NOMO-1 (cell line): ENCODE measurements around the gene FGR.

Source experiments
- DNase-seq, 2 experiments: peaks; one replicate each; lab custom pipeline; 2025; ENCODE audit not compliant: unreplicated experiment in 2 of 2; lab: John Stamatoyannopoulos, UW

FGR gene

GRCh38 chr1:27590917-27591508 lies 44.0 kb downstream of the FGR start:
- DNase-seq, result no peak

DNA sequence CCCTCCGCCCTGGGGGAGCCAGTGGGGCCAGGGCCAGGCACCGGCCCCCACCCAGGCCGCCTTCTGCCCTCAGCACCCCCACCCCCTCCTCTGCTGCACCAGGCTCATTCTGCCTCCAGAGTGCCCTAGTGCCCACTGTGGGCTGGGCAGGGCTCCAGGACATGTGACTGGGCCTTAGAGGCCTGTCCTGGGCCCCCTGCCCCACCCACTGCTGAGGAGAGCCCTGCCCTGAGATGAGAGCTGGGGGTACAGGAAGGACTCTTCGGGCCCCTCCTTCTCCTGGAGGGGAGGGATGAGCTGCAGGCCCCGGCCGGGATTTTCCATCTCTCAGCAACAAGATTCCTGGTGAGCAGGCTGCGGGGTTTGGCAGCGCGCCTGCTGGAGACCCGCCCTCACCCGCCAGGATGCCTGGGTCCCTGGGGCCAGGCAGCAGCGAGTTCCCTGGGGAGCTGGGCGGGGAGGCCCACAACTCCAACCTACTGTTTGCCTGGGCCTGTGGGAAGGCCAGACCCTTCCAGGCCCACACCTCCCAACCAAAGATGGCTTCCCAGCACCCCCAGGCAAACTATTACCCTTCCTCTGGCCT lies 45.1 kb downstream of the FGR start:
- no peak for DNase-seq

- DNase-seq, result no peak
These were observed 45.5 kb downstream of the FGR start for GRCh38 chr1:27589441-27589840.

DNA sequence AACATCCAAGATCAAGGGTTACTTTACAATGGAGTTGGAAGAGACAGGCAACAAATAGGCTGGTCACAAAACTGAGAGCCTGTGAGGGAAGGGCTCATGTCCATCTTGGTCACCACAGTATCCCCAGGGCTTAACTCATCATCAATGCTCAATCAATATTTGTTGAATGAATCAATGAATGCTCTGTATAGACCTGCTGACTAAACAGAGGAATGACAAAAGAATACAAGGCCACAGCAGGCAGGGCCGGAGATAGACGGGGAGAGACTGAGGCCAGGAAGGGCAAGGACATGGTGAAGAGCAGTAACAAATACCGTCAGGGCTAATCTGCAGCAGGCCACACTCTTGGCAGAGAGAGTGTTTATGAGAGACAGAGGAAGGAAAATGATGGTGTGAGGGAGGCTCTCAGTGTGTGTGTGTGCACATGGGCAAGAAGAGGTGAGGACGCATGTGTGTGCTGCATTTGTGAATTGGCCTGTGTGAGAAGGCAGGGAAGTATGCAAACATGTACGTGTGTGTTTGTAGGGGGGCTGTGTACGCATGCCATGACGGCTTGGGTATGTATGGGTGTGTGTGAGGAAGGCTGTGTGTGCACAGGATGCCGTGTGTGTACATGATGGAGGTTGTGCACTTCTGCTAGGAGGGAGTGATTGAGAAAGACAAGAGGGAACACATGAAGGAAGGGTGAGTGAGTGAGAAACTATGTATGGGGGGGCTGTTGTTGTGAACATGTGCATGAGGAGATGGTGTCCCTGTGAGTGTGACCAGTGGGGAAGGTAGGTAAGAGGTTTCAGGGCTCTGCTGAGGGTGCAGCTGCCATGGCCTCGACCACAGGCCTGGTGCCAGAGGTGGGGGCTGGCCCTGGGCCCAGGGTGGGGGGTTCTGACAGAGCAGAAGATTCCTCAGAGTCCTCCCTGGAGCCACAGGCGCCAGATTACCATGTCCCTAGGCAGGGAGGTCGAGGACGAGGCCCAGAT lies 46.4 kb downstream of the FGR start:
- DNase-seq, result no peak

- no peak for DNase-seq
These were observed 49.3 kb downstream of the FGR start for GRCh38 chr1:27585684-27586083.

DNA sequence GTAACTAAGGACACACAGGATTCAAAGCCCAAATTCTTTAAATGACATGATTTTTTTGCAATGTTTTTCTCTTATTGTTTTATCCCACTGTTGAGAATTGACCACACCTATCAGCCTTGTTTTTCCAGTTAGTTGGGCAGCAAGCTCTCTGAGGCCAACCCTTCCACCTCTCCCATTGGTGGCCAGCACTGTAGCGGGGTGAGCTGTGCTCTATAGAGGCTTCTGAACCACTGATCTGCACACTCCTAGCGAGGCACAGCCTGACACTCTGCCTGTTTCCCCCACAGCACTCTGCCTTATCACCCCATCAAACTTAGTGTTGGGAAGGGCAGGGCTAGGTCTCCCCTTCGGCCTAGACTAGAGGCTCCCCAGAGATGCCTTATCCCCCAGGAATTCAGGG lies 50.5 kb downstream of the FGR start:
- no peak for DNase-seq

- DNase-seq, result no peak
These were observed 51.5 kb downstream of the FGR start for GRCh38 chr1:27583479-27583878.

DNA sequence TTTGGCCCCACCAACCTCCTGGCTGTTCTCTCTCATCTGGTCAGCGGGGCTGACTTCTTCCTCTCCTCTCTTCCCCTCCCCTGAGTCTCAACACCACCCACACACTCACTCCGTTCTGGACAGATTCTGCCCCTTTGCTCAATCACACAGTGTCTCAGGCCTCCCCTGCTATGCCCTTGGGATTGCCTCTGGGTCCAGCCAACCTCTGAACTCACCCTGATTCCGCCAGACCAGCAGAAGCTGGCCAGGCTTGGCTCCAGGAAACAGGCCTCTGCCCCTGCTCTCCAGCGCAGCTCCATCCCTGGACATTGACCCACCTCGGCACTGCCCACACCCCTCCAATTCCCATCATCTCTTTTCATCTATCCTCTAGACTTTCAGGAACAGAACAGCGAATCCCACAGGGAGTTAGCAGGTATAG lies 53.2 kb downstream of the FGR start:
- DNase-seq, result no peak

- DNase-seq, result no peak
These were observed 57.3 kb downstream of the FGR start for GRCh38 chr1:27577504-27578188.

- no peak for DNase-seq
These were observed 58.2 kb downstream of the FGR start for GRCh38 chr1:27576806-27577227.

DNA sequence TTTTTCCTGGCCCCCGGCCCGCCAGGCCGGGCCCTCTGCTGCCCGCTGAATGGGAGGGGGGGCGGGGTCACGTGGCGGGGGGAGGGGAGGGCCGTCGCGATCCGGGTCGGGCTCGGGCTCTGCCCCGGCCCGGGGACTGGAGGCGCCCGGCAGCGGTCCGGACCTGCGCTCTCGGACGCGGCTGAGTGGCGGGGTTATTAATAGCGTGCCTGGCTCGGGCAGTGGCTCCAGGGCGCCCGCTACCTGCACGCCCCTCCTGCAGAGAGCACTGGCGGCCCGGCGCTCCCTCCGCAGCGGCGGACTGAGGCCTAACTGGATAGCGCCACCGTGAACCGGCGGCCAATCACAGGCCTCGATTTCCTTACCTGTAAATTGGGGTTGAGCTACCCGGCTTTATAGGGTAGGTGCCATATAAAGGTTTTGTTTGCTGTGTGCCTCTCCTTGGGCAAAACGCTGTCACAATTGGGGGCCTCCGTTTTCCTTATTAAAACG lies 59.1 kb downstream of the FGR start:
- no peak for DNase-seq

- no peak for DNase-seq
These were observed 59.8 kb downstream of the FGR start for GRCh38 chr1:27574871-27575831.

GRCh38 chr1:27574001-27574781 lies 60.8 kb downstream of the FGR start:
- no peak for DNase-seq

- DNase-seq, result no peak
These were observed 62.1 kb downstream of the FGR start for GRCh38 chr1:27572679-27573426.

- DNase-seq, result no peak
These were observed 62.8 kb downstream of the FGR start for GRCh38 chr1:27572019-27572678.

GRCh38 chr1:27571439-27572018 lies 63.5 kb downstream of the FGR start:
- DNase-seq, result no peak

- no peak for DNase-seq
These were observed 64.2 kb downstream of the FGR start for GRCh38 chr1:27570784-27571183.

DNA sequence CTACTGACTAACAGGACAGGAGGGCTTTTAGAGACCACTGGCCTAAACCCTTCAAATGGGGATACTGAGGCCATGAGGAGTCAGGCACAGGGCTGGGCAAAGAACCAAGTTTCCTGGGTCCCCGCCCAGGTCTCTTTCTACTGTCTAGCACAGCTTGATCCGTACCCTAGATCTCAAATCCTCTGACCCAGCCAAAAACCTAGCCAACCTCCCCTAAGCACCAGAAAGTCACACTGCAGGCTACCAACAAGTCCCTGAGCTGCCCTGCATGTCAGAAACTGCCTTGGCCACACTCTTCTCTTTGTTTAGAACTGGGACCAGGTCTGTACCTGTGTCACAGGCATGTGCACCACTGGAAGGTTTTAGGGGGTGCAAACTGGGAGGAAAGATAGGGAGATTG lies 64.6 kb downstream of the FGR start:
- no peak for DNase-seq
